ENCODE results near the gene NUAK2. TPM values are rescaled to one million over a fixed set of nuclear protein-coding genes. Genes with fewer than 3 reads are reported as not detected.

The NUAK2 gene
- total RNA-seq, 1 experiment from 2014 or later: 25.7 TPM

GRCh38 chr1:205258719-205259118 lies 62.8 kb downstream of the NUAK2 start:
- ChIA-PET POLR2A (no interaction called here), CTCF (interaction anchor here (0.6 to 2.5 kb wide), 2 partner anchors 29 to 1221 kb away, joined by 3 to 16 read pairs; no protein-coding TSS in a partner anchor)
- TF ChIP-seq, protein P1, sequence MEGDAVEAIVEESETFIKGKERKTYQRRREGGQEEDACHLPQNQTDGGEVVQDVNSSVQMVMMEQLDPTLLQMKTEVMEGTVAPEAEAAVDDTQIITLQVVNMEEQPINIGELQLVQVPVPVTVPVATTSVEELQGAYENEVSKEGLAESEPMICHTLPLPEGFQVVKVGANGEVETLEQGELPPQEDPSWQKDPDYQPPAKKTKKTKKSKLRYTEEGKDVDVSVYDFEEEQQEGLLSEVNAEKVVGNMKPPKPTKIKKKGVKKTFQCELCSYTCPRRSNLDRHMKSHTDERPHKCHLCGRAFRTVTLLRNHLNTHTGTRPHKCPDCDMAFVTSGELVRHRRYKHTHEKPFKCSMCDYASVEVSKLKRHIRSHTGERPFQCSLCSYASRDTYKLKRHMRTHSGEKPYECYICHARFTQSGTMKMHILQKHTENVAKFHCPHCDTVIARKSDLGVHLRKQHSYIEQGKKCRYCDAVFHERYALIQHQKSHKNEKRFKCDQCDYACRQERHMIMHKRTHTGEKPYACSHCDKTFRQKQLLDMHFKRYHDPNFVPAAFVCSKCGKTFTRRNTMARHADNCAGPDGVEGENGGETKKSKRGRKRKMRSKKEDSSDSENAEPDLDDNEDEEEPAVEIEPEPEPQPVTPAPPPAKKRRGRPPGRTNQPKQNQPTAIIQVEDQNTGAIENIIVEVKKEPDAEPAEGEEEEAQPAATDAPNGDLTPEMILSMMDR (IDR thresholded peaks at IDR 0.05; ENCODE audit: insufficient read depth in 1 of 2, low read depth in 1 of 2, low read length in 1 of 2, severe bottlenecking in 1 of 2, unreplicated experiment in 1 of 2): no peak
- no peaks in the 10 kb centered on the region for H3K4me1 ChIP-seq
- Mint-ChIP-seq H3K4me1 (ENCODE audit: low read depth, unreplicated experiment) (no peaks in the 10 kb centered on the region), H3K36me3 (ENCODE audit: insufficient read depth, unreplicated experiment) (no peaks in the 10 kb centered on the region), H3K27ac (ENCODE audit: unreplicated experiment) (no peak overlapping the region), H3K9me3 (ENCODE audit: unreplicated experiment) (no peaks in the 10 kb centered on the region), H3K4me3 (ENCODE audit: unreplicated experiment) (no peak overlapping the region), H3K27me3 (ENCODE audit: insufficient read depth, unreplicated experiment) (no peaks in the 10 kb centered on the region)
- no peak for DNase-seq
- no TSS peak for BruUV-seq (replicated peaks)
- intact Hi-C loops (cut with micrococcal nuclease; ENCODE audit: unreplicated experiment): no loop called here
- H3K9me3 ChIP-seq: no peaks in the 10 kb centered on the region
- no peaks in the 10 kb centered on the region for H3K27me3 ChIP-seq (replicated peaks; ENCODE audit: control insufficient read depth, insufficient read depth, low read length)
- no peak overlapping the region for H3K4me3 ChIP-seq (ENCODE audit: low read depth, low read length)
- H3K36me3 ChIP-seq (ENCODE audit: control insufficient read depth, insufficient read depth, low read length): no peaks in the 10 kb centered on the region

DNA sequence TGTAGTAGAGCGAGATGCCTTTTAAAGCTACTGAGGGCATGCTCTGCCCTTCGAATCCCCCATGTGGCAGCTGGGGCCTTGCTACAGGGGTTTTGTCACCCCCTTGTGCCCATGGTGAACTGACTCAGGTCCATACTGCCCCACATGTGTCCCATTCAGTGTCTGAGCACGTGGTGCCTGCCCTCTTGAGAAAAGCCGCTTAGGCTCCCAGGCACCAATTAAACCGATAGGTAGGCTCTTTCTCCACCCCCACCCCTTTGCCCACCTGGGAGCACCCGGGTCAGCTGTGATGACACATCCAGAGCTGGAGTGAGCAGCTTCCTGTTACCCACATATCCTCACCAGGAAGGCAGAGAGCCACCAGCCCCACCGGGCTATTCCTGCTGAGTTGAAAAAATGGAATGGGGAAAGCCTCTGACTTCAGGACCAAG lies 63.3 kb downstream of the NUAK2 start:
- no peaks in the 10 kb centered on the region for H3K9me3 ChIP-seq
- no peaks in the 10 kb centered on the region for H3K36me3 ChIP-seq (ENCODE audit: control insufficient read depth, insufficient read depth, low read length)
- Mint-ChIP-seq H3K9me3 (ENCODE audit: unreplicated experiment) (no peaks in the 10 kb centered on the region), H3K4me1 (ENCODE audit: low read depth, unreplicated experiment) (no peaks in the 10 kb centered on the region), H3K36me3 (ENCODE audit: insufficient read depth, unreplicated experiment) (no peaks in the 10 kb centered on the region), H3K27ac (ENCODE audit: unreplicated experiment) (no peak overlapping the region), H3K27me3 (ENCODE audit: insufficient read depth, unreplicated experiment) (no peaks in the 10 kb centered on the region), H3K4me3 (ENCODE audit: unreplicated experiment) (no peak overlapping the region)
- no peak overlapping the region for H3K4me3 ChIP-seq (ENCODE audit: low read depth, low read length)
- no peak for DNase-seq
- TF ChIP-seq, protein P1 (IDR thresholded peaks at IDR 0.05; ENCODE audit: insufficient read depth in 1 of 2, low read depth in 1 of 2, low read length in 1 of 2, severe bottlenecking in 1 of 2, unreplicated experiment in 1 of 2): no peak
- H3K27me3 ChIP-seq (replicated peaks; ENCODE audit: control insufficient read depth, insufficient read depth, low read length): no peaks in the 10 kb centered on the region
- H3K4me1 ChIP-seq: no peaks in the 10 kb centered on the region
- CTCF ChIA-PET: interaction anchor here (2.5 kb wide), 1 partner anchor 29 kb away, joined by 16 read pairs; no protein-coding TSS in a partner anchor
- POLR2A ChIA-PET: no interaction called here
- no TSS peak for BruUV-seq (replicated peaks)
- intact Hi-C loops (cut with micrococcal nuclease; ENCODE audit: unreplicated experiment): no loop called here

GRCh38 chr1:205257735-205258134 lies 63.8 kb downstream of the NUAK2 start:
- Mint-ChIP-seq H3K27me3 (ENCODE audit: insufficient read depth, unreplicated experiment) (no peaks in the 10 kb centered on the region), H3K4me3 (ENCODE audit: unreplicated experiment) (no peak overlapping the region), H3K9me3 (ENCODE audit: unreplicated experiment) (no peaks in the 10 kb centered on the region), H3K4me1 (ENCODE audit: low read depth, unreplicated experiment) (no peaks in the 10 kb centered on the region), H3K27ac (ENCODE audit: unreplicated experiment) (no peak overlapping the region), H3K36me3 (ENCODE audit: insufficient read depth, unreplicated experiment) (no peaks in the 10 kb centered on the region)
- intact Hi-C loops (cut with micrococcal nuclease; ENCODE audit: unreplicated experiment): no loop called here
- no TSS peak for BruUV-seq (replicated peaks)
- DNase-seq: no peak
- no peaks in the 10 kb centered on the region for H3K36me3 ChIP-seq (ENCODE audit: control insufficient read depth, insufficient read depth, low read length)
- no peaks in the 10 kb centered on the region for H3K9me3 ChIP-seq
- TF ChIP-seq, protein P1 (IDR thresholded peaks at IDR 0.05; ENCODE audit: insufficient read depth in 1 of 2, low read depth in 1 of 2, low read length in 1 of 2, severe bottlenecking in 1 of 2, unreplicated experiment in 1 of 2): no peak
- H3K4me1 ChIP-seq: no peaks in the 10 kb centered on the region
- no peak overlapping the region for H3K4me3 ChIP-seq (ENCODE audit: low read depth, low read length)
- POLR2A ChIA-PET: no interaction called here
- CTCF ChIA-PET: interaction anchor here (2.5 kb wide), 1 partner anchor 28 kb away, joined by 16 read pairs; no protein-coding TSS in a partner anchor
- no peaks in the 10 kb centered on the region for H3K27me3 ChIP-seq (replicated peaks; ENCODE audit: control insufficient read depth, insufficient read depth, low read length)
